Measurements from ENCODE around the gene IL37.
"Not testable (repeated sequence)": the region's sequence is repeated elsewhere in the genome, so short reads cannot be mapped to it uniquely, and the experiment has no call there.

Gene IL37

GRCh38 chr2:112923237-112923966, 12.4 kb downstream of the IL37 start:
- DNase-seq (ENCODE audit: low read depth, low spot score): no peak

- DNase-seq (ENCODE audit: low read depth, low spot score): no peak
Observed at GRCh38 chr2:112923967-112924338, 13.0 kb downstream of the IL37 start.

GRCh38 chr2:112924360-112924759, 13.4 kb downstream of the IL37 start:
- no peak for DNase-seq (ENCODE audit: low read depth, low spot score)

GRCh38 chr2:112924821-112925220, 13.9 kb downstream of the IL37 start:
- DNase-seq (ENCODE audit: low read depth, low spot score): no peak

GRCh38 chr2:112926707-112927106, 15.7 kb downstream of the IL37 start:
- DNase-seq (ENCODE audit: low read depth, low spot score): no peak

- no peak for DNase-seq (ENCODE audit: low read depth, low spot score)
Observed at GRCh38 chr2:112927745-112928144, 16.8 kb downstream of the IL37 start.

GRCh38 chr2:112933261-112933660, 22.3 kb downstream of the IL37 start:
- DNase-seq (ENCODE audit: low read depth, low spot score): no peak

GRCh38 chr2:112934117-112934516, 23.2 kb downstream of the IL37 start:
- not testable (repeated sequence) for DNase-seq (ENCODE audit: low read depth, low spot score)

- DNase-seq (ENCODE audit: low read depth, low spot score): no peak
Observed at GRCh38 chr2:112936927-112937232, 25.9 kb downstream of the IL37 start.

GRCh38 chr2:112938904-112939303, 27.9 kb downstream of the IL37 start:
- DNase-seq (ENCODE audit: low read depth, low spot score): no peak

- DNase-seq (ENCODE audit: low read depth, low spot score): no peak
Observed at GRCh38 chr2:112939425-112939824, 28.5 kb downstream of the IL37 start.

- DNase-seq (ENCODE audit: low read depth, low spot score): no peak
Observed at GRCh38 chr2:112940859-112941625, 30.1 kb downstream of the IL37 start.

- DNase-seq (ENCODE audit: low read depth, low spot score): peak; percentile 60
Observed at GRCh38 chr2:112941753-112942653, 31.0 kb downstream of the IL37 start.

GRCh38 chr2:112942654-112943002, 31.7 kb downstream of the IL37 start:
- DNase-seq (ENCODE audit: low read depth, low spot score): no peak

- no peak for DNase-seq (ENCODE audit: low read depth, low spot score)
Observed at GRCh38 chr2:112944971-112945370, 34.0 kb downstream of the IL37 start.

- no peak for DNase-seq (ENCODE audit: low read depth, low spot score)
Observed at GRCh38 chr2:112946086-112946485, 35.1 kb downstream of the IL37 start.

GRCh38 chr2:112947374-112947773, 36.4 kb downstream of the IL37 start:
- DNase-seq (ENCODE audit: low read depth, low spot score): no peak

- DNase-seq (ENCODE audit: low read depth, low spot score): no peak
Observed at GRCh38 chr2:112949456-112949855, 38.5 kb downstream of the IL37 start.

GRCh38 chr2:112954364-112954763, 43.4 kb downstream of the IL37 start:
- no peak for DNase-seq (ENCODE audit: low read depth, low spot score)

GRCh38 chr2:112957511-112957910, 46.5 kb downstream of the IL37 start:
- no peak for DNase-seq (ENCODE audit: low read depth, low spot score)

GRCh38 chr2:112958428-112959108, 47.6 kb downstream of the IL37 start:
- peak; percentile 23 for DNase-seq (ENCODE audit: low read depth, low spot score)
